HepG2 (cell line): ENCODE measurements around the gene SEMA4C.

Experiments
- FOXA3 ChIP-seq: IDR thresholded peaks from 2 replicates; pipeline ENCODE4 v1.6.1; 2016; ENCODE audit warnings: missing genetic modification reagents, missing compliant biosample characterization
- TF ChIP-seq, protein P1 (sequence below): IDR thresholded peaks from 2 replicates; pipeline ENCODE4 v1.6.1; 2012; ENCODE audit warnings: low read depth, low read length, improper control_type of control experiment

DNA sequence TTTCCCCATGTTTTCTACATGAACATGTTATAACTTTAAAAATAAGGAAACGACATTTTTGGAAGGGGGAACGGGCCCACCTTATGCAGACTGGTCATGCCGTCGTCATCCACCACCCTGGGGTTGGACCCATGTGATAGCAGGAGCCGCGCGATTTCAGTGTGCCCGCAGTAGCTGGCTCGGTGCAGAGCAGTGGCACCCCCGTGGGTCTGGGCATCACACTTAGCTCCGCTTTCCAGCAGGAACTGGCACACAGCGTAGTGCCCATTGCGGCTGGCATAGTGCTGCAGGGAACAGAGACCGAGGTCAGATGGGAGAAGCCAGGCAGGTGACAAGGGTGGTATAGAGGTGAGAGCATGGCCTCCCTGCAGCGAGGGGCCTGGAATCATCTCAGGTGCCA is 16.6 kb downstream of the SEMA4C start:
- TF ChIP-seq, protein P1, sequence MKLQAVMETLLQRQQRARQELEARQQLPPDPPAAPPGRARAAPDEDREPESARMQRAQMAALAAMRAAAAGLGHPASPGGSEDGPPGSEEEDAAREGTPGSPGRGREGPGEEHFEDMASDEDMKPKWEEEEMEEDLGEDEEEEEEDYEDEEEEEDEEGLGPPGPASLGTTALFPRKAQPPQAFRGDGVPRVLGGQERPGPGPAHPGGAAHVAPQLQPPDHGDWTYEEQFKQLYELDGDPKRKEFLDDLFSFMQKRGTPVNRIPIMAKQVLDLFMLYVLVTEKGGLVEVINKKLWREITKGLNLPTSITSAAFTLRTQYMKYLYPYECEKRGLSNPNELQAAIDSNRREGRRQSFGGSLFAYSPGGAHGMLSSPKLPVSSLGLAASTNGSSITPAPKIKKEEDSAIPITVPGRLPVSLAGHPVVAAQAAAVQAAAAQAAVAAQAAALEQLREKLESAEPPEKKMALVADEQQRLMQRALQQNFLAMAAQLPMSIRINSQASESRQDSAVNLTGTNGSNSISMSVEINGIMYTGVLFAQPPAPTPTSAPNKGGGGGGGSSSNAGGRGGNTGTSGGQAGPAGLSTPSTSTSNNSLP, result no peak
- no peak for TF ChIP-seq FOXA3
